Keratinocyte (primary cell): ENCODE results near the gene SQOR.

Experiments used
- CTCF ChIP-seq, 3 experiments: IDR thresholded peaks in 1 of 3; conservative IDR thresholded peaks in 1 of 3; optimal IDR thresholded peaks in 1 of 3; 2 replicates in 2 of 3; 3 replicates in 1 of 3; pipeline versions ENCODE3 to v1.5.1; 2011; ENCODE audit warnings: low read length in 3 of 3, mild to moderate bottlenecking in 3 of 3, moderate library complexity in 2 of 3, control low read depth in 1 of 3, inconsistent platforms in 1 of 3; ENCODE audit not compliant: insufficient read depth in 2 of 3; ENCODE audit errors: extremely low read depth in 1 of 3
- EZH2 ChIP-seq: IDR thresholded peaks from one replicate; pipeline ENCODE4 v1.6.1; 2012; ENCODE audit warnings: inconsistent platforms, mild to moderate bottlenecking, low read length, moderate library complexity

- TF ChIP-seq CTCF (optimal IDR thresholded peaks at IDR 0.05 in 1 of 3, IDR thresholded peaks at IDR 0.05 in 1 of 3, conservative IDR thresholded peaks at IDR 0.05 in 1 of 3; ENCODE audit: extremely low read depth in 1 of 3, insufficient read depth in 2 of 3, low read length in 3 of 3) (no peak), EZH2 (no peak)
These were observed 2.3 kb downstream of the SQOR start for GRCh38 chr15:45637141-45637540.
